Effector CD8-positive, alpha-beta T cell (primary cell): ENCODE data around the gene GPALPP1.
"Not testable (repeated sequence)": the region's sequence is repeated elsewhere in the genome, so short reads cannot be mapped to it uniquely, and the experiment has no call there.

ENCODE experiments used
- DNase-seq: peaks from one replicate; lab custom pipeline; 2025; lab: John Stamatoyannopoulos, UW

The GPALPP1 gene

GRCh38 chr13:45063261-45063860, 74.0 kb downstream of the GPALPP1 start:
- DNase-seq = no peak

- not testable (repeated sequence) for DNase-seq
Observed at GRCh38 chr13:45063889-45064288, 74.6 kb downstream of the GPALPP1 start.

- no peak for DNase-seq
Observed at GRCh38 chr13:45064889-45065288, 75.6 kb downstream of the GPALPP1 start.

- no peak for DNase-seq
Observed at GRCh38 chr13:45068036-45069001, 79.0 kb downstream of the GPALPP1 start.

- DNase-seq = no peak
Observed at GRCh38 chr13:45073809-45074208, 84.5 kb downstream of the GPALPP1 start.

- no peak for DNase-seq
Observed at GRCh38 chr13:45074721-45075120, 85.4 kb downstream of the GPALPP1 start.

GRCh38 chr13:45078003-45078402, 88.7 kb downstream of the GPALPP1 start:
- DNase-seq = no peak
